Measurements from ENCODE around the gene LIMCH1.

LIMCH1 gene

GRCh38 chr4:41532882-41533281 lies 5.1 kb upstream of the LIMCH1 start:
- no peak for DNase-seq

DNA sequence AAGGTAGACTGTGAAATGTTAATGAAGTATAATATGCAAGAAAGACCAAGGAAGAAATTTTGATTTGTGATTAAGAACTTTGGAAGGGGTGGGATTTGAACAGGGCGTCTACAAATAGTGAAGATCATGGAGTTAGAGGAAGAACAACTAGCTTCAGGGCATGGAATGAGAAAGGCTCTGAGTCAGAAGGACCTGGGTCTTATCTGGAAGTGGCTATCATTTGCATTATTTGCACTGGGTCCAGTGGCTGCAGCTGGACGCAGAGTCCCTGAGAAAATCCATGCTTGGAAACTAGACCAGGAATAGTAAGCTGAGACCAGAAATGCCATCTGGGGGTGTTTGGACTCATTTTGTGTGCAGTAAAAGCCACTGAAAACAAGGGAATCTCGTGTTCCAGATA lies 4.3 kb upstream of the LIMCH1 start:
- no peak for DNase-seq

DNA sequence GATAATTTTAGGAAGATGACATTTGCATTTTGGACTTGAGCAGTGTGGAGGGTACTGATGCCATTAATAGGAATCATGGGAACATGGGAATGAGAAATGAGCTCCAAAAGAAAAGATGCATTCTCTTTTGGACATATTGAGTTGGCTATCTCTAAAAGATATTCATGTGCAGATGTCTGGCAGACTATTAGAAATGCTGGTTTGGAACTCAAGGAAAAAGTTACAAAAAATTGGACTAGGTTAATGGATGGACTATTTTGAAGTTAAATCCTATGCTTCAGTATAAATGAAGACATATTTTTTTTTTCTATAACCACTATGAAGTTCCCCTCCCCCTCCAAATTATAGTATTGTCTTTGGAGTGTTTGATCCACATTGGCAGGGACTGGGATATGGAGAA lies 3.6 kb upstream of the LIMCH1 start:
- DNase-seq = no peak

GRCh38 chr4:41535911-41536371 lies 2.0 kb upstream of the LIMCH1 start:
- DNase-seq = no peak

GRCh38 chr4:41537292-41537890 lies 566 bp upstream of the LIMCH1 start:
- no peak for DNase-seq

GRCh38 chr4:41538887-41539498 lies 1.0 kb downstream of the LIMCH1 start:
- DNase-seq = no peak

- no peak for DNase-seq
These were observed 1.8 kb downstream of the LIMCH1 start for GRCh38 chr4:41539711-41540110.

DNA sequence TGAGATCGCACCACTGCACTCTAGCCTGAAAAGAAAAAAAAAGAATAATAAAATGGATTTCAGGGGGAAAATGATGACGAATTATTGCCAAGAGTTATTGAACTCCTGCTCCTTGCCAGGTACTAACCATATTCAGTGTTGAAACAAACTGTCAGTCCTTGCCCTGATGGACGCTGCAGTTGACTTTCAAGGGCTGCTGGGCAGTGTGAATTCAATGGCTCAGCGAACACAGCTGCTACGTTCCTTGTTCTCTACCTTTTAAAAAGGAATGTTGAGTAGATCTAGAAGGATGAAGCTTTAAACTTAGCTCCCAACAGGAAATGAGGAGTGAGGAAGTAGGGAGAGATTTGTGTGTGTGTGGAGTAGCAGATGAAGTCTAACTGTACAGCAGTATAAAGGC lies 2.7 kb downstream of the LIMCH1 start:
- no peak for DNase-seq

DNA sequence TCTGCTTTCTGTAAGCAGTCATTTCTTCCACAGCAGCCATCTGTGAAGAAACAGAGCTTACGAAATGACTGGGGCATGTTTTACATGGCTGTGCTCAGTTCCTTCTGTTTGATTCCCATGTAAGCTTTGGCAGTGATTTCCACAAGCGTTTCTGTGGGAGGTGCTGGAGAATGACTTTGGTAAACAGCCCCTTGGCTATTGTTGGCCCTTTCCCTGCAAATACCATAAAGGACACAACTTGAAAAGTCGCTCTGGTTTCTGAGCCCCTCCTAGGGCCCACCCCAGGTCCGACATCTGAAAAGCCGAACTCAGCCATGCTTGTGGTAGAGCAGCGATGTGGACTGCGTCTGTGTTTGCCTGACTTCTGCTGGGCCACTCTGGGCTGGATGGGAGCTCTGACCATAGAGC lies 3.7 kb downstream of the LIMCH1 start:
- DNase-seq = no peak

- no peak for DNase-seq
These were observed 4.7 kb downstream of the LIMCH1 start for GRCh38 chr4:41542526-41543275.

GRCh38 chr4:41545238-41545637 lies 7.3 kb downstream of the LIMCH1 start:
- no peak for DNase-seq

- DNase-seq = no peak
These were observed 8.7 kb downstream of the LIMCH1 start for GRCh38 chr4:41546638-41547037.

- DNase-seq = no peak
These were observed 10.4 kb downstream of the LIMCH1 start for GRCh38 chr4:41548305-41548880.

GRCh38 chr4:41549478-41549877 lies 11.5 kb downstream of the LIMCH1 start:
- no peak for DNase-seq

GRCh38 chr4:41550308-41550707 lies 12.4 kb downstream of the LIMCH1 start:
- no peak for DNase-seq

DNA sequence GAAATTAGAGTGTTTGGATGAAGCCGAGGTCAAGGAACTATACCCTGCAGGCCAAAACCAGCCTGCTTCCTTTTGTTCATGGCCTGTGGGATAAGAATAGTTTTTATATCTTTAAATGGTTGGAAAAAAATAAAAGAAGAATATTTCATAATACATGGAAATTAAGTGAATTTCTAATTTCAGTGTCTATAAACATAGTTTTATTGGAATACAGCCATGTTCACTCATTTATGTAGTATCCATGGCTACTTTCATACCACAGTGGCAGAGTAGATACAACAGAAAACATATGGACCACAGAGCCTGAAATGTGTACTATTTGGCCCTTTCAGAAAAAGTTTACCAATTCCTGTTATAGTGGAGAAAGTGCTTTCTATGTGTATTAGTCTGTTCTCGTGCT lies 13.6 kb downstream of the LIMCH1 start:
- DNase-seq = no peak

- no peak for DNase-seq
These were observed 16.9 kb downstream of the LIMCH1 start for GRCh38 chr4:41554905-41555304.

DNA sequence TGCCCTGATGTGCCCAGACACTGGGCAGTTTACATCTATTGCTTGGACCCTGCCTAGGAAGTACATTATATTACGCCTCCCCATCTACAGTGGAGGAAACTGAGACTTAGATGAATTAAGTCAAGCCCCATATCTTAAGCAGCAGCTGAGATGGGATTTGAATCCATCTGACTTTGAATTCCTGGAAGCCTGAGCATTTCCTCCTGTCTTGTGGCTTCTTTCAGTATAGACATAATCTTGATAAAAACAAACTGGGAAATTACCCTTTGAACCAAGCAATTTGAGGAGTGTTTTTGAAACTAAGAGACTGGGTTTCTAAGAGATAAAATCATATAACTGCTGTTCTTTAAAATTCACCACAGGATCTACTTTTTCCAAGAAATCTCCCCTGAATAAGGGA lies 18.6 kb downstream of the LIMCH1 start:
- no peak for DNase-seq

GRCh38 chr4:41559940-41560516 lies 22.1 kb downstream of the LIMCH1 start:
- no peak for DNase-seq

DNA sequence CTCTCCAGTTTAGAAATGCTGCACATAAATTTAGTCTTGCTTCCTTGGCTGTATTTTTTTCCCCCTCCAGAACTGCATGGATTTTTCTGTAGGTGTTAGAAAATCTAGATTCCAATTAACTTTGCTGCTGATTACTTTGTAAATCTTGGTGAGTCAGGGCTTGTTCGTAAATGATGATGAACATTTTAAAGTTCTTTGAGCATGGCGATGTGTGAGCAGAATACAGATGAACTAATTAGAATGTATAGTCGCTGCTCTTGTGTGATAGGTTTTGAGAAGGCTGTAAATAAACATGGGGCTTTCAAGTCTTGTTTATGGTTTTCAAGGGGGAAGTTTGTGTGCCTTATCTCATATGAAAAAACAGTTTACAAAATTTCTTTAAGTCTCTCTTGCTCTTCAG lies 23.3 kb downstream of the LIMCH1 start:
- no peak for DNase-seq

GRCh38 chr4:41567186-41567585 lies 29.2 kb downstream of the LIMCH1 start:
- DNase-seq = no peak

GRCh38 chr4:41568363-41568762 lies 30.4 kb downstream of the LIMCH1 start:
- DNase-seq = no peak

- no peak for DNase-seq
These were observed 32.0 kb downstream of the LIMCH1 start for GRCh38 chr4:41569961-41570360.

DNA sequence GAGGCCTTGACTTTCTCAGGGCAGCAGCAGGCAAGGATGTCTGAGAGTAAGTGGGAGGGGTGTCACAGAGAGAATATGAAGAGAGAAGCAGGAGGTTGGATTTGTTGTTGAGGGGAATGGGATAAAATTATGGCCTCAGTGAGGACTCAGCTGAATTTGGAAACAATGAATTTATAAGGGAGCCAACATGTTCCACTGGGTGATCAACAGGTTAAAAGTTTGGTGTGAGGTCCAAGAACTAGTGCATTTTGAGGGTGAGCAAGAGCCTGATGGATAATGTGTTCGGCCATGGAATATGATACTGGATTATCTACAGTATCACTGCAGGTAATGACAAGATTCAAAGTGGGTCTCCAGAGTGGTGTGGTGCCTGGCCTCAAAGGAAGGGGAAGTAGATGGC lies 33.5 kb downstream of the LIMCH1 start:
- no peak for DNase-seq
